22Rv1 (cell line): ENCODE measurements around the gene SH3GL1.
A peak's percentile ranks its signal among the peaks of the same experiment; 100 is the strongest.

Experiments used
- H3K27ac ChIP-seq: fragments of 450-650 bp; 2 replicates; pipeline ENCODE4 v1.5.1; 2017
- ZFX ChIP-seq: fragments of 450-650 bp; IDR thresholded peaks from 2 replicates; pipeline ENCODE4 v1.6.1; 2017; ENCODE audit warnings: antibody characterized with exemption, borderline replicate concordance
- TF ChIP-seq, protein P1 (sequence below): fragments of 450-650 bp; IDR thresholded peaks from 2 replicates; pipeline ENCODE4 v1.5.1; 2017; ENCODE audit warnings: mild to moderate bottlenecking

Gene SH3GL1

DNA sequence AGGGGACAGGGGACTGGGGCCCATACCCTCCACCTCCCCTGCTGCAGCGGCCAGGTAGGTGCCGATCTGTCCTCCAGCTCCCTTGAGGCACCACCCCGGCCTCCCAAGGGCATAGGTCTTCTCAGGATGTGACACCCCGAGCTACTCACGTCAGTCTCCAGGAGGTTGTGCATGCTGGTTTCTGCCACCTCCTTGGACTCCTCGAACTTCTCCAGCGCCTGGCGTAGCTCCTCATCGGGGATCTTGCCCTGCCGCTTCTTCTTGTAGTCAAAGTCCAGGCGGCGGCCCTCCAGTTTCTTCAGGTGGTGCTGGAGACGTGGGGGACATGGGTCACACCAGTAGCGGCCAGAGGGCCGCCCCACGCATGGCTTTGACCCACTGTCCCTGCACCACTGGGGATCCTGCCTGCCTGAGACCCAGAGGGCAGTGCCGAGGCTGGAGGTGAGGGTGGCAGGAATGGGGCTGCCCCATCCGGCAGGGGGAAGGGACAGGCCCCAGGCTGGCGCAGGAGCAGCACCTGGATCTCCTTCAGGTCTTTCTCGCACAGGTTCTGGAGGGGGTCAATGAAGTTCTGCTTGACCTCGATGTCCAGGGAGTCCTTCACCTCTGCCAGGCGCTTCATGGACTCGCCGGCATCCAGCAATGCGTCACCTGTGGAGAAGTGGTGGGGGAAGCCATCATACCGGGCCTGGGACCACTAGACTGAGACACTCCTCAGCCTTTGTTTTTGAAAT is 36.6 kb downstream of the SH3GL1 start:
- 0 out of 2 replicates have a peak overlapping the region, but pooled peaks have one; percentile 15 for H3K27ac ChIP-seq
- TF ChIP-seq, protein P1, sequence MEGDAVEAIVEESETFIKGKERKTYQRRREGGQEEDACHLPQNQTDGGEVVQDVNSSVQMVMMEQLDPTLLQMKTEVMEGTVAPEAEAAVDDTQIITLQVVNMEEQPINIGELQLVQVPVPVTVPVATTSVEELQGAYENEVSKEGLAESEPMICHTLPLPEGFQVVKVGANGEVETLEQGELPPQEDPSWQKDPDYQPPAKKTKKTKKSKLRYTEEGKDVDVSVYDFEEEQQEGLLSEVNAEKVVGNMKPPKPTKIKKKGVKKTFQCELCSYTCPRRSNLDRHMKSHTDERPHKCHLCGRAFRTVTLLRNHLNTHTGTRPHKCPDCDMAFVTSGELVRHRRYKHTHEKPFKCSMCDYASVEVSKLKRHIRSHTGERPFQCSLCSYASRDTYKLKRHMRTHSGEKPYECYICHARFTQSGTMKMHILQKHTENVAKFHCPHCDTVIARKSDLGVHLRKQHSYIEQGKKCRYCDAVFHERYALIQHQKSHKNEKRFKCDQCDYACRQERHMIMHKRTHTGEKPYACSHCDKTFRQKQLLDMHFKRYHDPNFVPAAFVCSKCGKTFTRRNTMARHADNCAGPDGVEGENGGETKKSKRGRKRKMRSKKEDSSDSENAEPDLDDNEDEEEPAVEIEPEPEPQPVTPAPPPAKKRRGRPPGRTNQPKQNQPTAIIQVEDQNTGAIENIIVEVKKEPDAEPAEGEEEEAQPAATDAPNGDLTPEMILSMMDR: no peak
- TF ChIP-seq ZFX: no peak

DNA sequence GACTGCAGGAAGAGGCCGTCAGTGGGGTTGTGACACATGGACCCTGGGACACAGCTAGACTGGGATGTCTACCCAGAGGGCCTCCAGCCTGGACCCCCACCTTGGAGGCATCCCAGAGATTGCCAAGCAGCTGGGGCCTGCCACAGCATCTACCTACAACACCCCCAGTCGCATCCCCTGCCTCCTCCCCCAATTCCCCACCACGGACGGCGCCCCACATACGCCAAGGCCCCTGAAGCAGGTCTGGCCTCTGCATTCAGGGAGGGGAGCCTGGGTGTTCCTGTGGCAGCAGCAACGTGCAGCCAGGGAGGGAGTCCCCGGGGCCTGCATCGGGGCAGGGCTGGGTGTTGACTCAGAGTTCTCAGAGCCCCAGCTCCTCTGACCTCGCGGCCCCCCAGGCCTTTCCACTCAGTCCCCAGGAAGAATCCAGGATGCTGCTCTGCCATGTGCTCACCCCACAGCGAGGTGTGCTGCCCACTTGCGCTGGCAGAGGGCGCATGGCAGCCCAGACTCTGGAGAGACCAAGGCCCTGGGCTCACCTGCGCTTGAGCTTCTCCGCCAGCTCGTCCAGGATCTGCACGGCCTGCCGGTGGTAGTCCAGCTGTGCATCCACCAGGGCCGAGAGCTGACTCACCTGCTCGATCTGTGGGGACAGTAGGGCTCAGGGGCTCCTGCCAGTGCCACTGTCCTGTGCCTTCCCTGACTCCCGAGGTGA is 37.4 kb downstream of the SH3GL1 start:
- TF ChIP-seq, protein P1: peak; percentile 14; the same call in 1 of the 2 replicates
- no peak for TF ChIP-seq ZFX
- 0 out of 2 replicates have a peak overlapping the region, but pooled peaks have one; percentile 15 for H3K27ac ChIP-seq

DNA sequence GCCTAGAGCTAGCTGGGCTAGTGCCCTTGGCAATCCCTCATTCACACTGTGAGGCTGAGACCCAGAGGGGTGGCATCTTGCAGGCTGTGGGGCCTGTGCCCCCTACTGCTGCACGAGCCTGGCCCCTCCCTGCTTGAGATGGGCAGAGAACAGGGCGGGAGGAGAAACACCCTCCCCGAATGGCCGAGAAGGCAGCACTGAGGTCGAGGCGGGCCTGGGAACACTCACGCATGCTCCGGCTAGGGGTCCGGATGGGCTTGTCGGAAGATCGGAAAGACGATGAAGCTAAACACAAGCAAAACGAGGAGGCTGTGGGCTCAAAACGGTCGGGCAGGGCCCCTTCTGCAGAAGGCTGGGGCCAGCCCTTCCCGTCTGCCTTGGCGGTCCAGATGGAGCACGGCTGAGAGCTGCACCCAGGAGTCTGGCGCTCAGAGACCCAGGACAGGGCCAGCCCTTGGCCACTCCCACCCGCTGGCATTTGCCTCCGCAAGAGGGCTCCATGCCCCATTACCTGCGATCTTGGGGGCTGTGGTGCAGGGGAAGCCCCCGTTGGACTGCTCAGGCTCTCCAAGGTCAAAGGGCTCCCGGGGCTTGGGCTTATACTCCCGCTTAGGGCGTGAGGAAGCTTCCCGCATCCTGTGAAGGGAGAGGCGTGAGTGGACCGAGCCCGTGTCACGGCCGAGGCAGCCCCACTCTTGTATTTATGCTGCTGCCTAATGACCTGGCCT is 38.1 kb downstream of the SH3GL1 start:
- TF ChIP-seq, protein P1: no peak
- no peak for TF ChIP-seq ZFX
- H3K27ac ChIP-seq: 0 out of 2 replicates have a peak overlapping the region, but pooled peaks have one; percentile 15

DNA sequence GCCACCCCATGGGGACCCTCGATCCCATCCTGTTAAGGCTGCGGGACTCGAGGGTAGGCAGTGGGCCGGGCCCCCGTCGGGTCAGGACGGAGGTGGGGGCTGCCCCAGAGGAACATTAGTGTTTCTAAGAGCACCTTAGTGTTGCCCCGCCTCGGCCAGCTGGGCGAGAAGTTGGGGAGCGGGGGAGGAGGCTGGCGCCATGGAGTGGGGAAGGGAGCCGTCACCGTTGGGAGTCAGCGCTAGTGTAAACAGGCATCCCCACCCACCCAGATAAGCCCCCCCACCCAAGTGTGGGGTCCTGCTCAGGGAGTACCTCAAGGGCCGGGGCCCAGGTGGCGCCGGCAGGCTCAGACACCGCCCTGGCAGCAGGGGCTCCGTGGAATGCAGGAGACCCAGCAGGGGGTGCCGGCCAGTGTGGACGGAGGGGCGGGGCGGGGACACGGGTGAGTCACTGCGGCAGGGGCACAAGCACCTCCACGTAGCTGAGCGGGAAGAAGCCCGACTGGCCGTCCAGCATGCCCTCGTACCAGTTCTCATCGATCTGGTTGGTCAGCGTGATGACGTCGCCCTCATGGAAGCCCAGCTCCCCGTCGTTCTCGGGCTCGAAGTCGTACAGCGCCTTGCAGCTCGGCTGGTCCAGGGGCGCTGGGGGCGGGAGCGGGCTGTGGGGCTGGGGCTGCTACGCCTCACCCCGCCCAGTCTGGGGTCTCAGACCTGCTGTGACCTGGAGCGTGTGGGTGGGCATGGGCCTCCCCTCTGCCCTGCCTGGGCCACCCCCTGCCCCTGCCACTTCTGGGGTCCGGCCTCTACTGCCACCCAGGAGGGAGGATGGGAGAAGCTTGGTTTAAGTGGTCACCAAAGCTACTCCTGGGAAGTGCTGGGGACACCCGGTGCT is 38.9 kb downstream of the SH3GL1 start:
- peak overlapping the region; percentile 32; the same call in 1 of the 2 replicates for H3K27ac ChIP-seq

DNA sequence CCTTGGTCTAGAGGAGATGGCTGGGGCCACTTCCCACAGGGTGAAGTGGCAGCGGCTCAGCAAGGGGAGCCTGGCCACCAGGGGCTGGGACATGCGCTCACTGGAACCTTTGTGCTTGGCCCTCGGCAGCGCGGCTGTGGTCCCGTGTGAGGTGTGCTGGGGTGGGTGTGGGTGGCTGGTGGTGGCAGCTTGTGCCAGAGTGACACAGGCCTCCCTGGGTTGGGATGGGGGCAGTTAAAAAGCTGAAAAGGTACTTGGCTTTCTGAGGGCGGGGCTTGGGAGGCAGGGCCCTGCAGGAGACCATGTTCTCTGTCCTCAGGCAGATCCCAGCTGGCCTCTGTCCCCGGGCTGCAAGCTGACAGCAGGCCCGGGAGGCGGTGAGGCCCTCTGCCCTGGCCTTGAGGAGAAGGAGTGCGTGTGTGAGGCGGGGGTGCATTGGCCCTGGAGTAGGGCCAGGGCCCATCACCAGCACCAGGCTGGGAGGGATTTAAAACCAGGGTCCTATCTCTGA is 39.7 kb downstream of the SH3GL1 start:
- peak overlapping the region; percentile 32; the same call in 1 of the 2 replicates for H3K27ac ChIP-seq
- TF ChIP-seq ZFX: no peak

More for the DNA sequence above, 38.9 kb downstream of the SH3GL1 start:
- TF ChIP-seq, protein P1: no peak
- no peak for TF ChIP-seq ZFX

DNA sequence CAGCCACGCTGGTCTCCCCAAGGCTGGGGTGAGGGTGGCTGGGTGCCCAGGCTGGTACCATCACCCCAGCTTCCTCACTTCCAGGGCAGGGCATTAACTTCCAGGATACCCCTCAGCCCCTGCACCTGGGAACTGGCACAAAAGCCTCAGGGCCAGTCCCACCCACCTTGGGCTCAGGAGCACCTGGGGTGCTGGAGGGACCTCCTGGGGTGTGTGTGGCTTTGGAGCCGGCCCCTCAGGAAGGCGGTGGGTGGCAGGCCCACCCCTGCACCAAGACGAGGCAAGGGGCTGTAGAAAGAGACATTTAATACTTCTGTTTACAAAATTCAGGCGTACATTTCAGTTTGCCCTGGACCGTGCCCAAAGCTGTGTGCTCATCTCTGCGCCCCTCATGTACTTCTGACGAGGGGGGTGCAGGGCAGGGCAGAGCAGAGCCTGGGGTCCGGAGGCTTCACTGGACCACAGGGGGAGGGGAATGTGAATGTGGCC is 40.2 kb downstream of the SH3GL1 start:
- H3K27ac ChIP-seq: peak overlapping the region; percentile 32
- no peak for TF ChIP-seq ZFX
- TF ChIP-seq, protein P1: no peak
